Right atrium auricular region (tissue), 2 donors: ENCODE results near the gene FRY. TPM values are rescaled to one million over a fixed set of nuclear protein-coding genes. Genes with fewer than 3 reads are reported as not detected.

ENCODE experiments used
- DNase-seq: peaks from one replicate; pipeline ENCODE4 v3.0.0-alpha.2; 2019; ENCODE audit warnings: low spot score
- H3K27ac ChIP-seq, 2 donors: fragments of 200-600 bp; sonication (generic); 1 replicate in 1 of 2; 2 replicates in 1 of 2; pipeline ENCODE4 v1.5.1; 2016 to 2019
- H3K27me3 ChIP-seq, 2 donors: fragments of 200-600 bp; sonication (generic); one replicate each; pipeline versions ENCODE4 v1.5.1 to v1.6.0; 2017 to 2019
- H3K36me3 ChIP-seq: fragments of 200-600 bp; sonication (generic); one replicate; pipeline ENCODE4 v1.5.1; 2016
- H3K4me1 ChIP-seq, 2 donors: fragments of 200-600 bp; sonication (generic); one replicate each; pipeline versions ENCODE4 v1.5.1 to v1.6.0; 2017 to 2019
- H3K4me3 ChIP-seq, 2 donors: fragments of 200-600 bp; sonication (generic); 1 replicate in 1 of 2; 2 replicates in 1 of 2; pipeline ENCODE4 v1.5.1; 2017 to 2019; ENCODE audit warnings: mild to moderate bottlenecking in 1 of 2, moderate library complexity in 1 of 2
- H3K9me3 ChIP-seq, 2 donors: fragments of 200-600 bp; sonication (generic); one replicate each; pipeline ENCODE4 v1.5.1; 2019
- total RNA-seq, 2 donors: library from RNA; depleted of rRNA; stranded (reverse); fragments of >200 nt; gene quantifications; one replicate each; pipeline ENCODE4 v1.1.0, GENCODE V29; 2016
- TF ChIP-seq, protein P1 (sequence below), 2 donors: fragments of 200-600 bp; sonication (generic); IDR thresholded peaks; one replicate each; pipeline ENCODE4 v1.5.1; 2019; ENCODE audit warnings: antibody characterized with exemption in 2 of 2

Gene FRY
- total RNA-seq, 2 donors from 2014 or later: 94.8 to 183 TPM

DNA sequence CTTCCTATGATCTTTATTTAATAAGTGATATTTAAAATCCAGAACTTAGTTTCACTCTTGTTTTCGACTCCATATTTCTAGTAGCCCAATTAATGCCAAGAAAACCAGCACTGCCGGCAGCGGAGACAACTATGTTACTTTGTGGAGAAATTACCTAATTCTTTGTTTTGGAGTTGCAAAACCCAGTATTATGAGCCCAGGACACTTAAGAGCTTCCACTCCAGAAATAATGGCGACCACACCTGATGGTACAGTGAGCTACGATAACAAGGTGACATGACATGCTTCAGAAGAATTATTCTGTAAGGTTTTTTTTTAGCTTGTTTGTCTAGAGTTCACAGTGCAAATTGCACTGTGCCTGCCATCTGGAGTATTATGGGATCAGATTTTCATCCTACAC, 147.2 kb downstream of the FRY start:
- Histone ChIP-seq H3K4me3 (no peak overlapping the region), H3K36me3 (peaks cover 29% of the 10 kb centered on the region), H3K4me1 (no peaks in the 10 kb centered on the region), H3K9me3 (no peaks in the 10 kb centered on the region), H3K27me3 (no peaks in the 10 kb centered on the region), H3K27ac (no peak overlapping the region)
- no peak for DNase-seq
- TF ChIP-seq, protein P1, sequence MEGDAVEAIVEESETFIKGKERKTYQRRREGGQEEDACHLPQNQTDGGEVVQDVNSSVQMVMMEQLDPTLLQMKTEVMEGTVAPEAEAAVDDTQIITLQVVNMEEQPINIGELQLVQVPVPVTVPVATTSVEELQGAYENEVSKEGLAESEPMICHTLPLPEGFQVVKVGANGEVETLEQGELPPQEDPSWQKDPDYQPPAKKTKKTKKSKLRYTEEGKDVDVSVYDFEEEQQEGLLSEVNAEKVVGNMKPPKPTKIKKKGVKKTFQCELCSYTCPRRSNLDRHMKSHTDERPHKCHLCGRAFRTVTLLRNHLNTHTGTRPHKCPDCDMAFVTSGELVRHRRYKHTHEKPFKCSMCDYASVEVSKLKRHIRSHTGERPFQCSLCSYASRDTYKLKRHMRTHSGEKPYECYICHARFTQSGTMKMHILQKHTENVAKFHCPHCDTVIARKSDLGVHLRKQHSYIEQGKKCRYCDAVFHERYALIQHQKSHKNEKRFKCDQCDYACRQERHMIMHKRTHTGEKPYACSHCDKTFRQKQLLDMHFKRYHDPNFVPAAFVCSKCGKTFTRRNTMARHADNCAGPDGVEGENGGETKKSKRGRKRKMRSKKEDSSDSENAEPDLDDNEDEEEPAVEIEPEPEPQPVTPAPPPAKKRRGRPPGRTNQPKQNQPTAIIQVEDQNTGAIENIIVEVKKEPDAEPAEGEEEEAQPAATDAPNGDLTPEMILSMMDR (IDR thresholded peaks at IDR 0.05): no peak

DNA sequence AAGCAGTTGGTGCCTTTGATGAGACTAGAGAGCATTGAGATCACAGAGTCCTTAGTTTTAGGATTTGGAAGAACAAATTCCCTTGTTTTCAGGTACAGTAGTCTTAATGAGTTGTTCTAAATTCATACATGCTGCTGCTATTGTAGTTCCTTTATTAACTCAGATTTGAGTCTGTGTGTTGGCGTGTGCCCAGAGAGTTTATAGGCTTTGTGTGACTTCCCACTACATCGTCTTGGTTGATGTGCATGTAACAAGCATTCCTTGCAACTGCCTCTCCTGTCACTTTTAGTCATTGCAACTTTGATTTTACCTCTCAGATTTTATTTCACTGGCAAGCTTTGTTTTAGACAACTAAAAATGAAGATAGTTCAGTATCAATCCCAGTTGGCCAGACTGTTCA, 148.1 kb downstream of the FRY start:
- H3K9me3 ChIP-seq: no peaks in the 10 kb centered on the region
- no peak overlapping the region for H3K27ac ChIP-seq
- H3K36me3 ChIP-seq: peaks cover 24% of the 10 kb centered on the region
- H3K4me3 ChIP-seq: no peak overlapping the region
- H3K27me3 ChIP-seq: no peaks in the 10 kb centered on the region
- DNase-seq: no peak
- TF ChIP-seq, protein P1 (IDR thresholded peaks at IDR 0.05): no peak
- no peaks in the 10 kb centered on the region for H3K4me1 ChIP-seq

DNA sequence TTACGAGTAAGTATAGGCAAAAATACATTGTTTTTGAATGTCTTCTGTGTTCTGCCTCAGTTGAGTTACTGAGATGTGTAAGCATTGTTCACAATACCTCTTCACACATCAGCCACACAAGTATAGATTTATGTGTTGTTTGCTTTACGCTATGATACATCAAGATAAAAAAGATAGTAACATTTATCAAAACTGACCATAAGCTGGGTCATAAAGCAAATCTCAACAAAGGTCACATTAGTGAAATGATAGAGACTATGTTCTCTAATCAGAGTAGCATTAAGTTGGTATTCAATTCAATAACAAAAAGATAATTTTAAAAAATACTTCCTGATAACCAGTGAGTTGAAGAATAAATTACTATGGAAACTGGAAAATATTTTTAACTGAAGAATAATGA, 156.1 kb downstream of the FRY start:
- Histone ChIP-seq H3K4me1 (no peaks in the 10 kb centered on the region), H3K36me3 (peaks cover 46% of the 10 kb centered on the region), H3K27me3 (no peaks in the 10 kb centered on the region), H3K9me3 (no peaks in the 10 kb centered on the region), H3K27ac (no peak overlapping the region), H3K4me3 (no peak overlapping the region)
- TF ChIP-seq, protein P1 (IDR thresholded peaks at IDR 0.05): no peak
- no peak for DNase-seq

DNA sequence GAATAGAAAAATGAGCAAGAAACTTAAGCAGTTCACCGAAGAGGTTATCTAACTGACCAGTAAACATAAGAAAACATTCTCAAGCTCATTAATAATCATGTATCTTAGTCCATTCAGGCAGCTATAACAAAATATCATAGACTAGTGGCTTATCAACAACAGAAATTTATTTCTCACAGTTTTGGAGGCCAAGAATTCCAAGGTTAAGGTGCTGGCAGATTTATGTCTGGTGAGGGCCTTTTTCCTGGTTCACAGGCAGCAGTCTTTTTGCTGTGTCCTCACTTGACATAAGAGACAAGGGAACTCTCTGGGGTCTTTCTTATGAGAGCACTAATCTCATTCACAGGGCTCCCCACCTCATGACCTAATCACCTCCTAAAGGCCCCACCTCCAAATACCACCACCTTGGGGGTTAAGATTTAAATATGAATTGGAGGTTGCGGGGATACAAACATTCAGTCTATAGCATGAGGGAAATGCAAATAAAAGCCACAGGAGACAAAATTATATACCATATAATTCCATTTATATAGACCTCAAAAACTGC, 160.0 kb downstream of the FRY start:
- Histone ChIP-seq H3K4me1 (peaks cover 0 to 12% of the 10 kb centered on the region in 2 donors), H3K27me3 (no peaks in the 10 kb centered on the region), H3K4me3 (no peak overlapping the region), H3K27ac (no peak overlapping the region), H3K36me3 (peaks cover 27% of the 10 kb centered on the region), H3K9me3 (no peaks in the 10 kb centered on the region)
- TF ChIP-seq, protein P1 (IDR thresholded peaks at IDR 0.05): no peak
- DNase-seq: no peak

DNA sequence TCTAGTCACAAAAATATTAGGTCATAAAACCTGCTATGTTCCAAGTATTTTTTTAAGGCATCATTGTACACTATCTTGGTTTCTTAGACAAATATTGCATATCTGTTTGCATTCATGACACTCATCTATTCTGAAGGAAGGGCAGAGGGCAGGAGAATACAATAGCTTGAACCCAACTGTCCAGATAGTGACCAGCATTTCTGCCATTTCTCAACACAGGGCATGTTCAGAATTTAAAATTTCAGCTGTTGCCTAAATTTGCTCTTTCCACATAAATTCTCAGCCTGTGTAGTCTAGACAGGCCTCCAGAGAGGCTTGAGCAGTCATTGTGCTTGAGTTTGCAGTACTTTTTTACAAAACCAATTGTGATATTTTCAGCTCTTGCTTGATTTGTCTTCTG, 164.1 kb downstream of the FRY start:
- Histone ChIP-seq H3K9me3 (no peaks in the 10 kb centered on the region), H3K4me3 (no peak overlapping the region), H3K27ac (peak overlapping the region in 1 of 2 donors; percentile 28), H3K36me3 (no peaks in the 10 kb centered on the region), H3K27me3 (no peaks in the 10 kb centered on the region), H3K4me1 (peaks cover 0 to 14% of the 10 kb centered on the region in 2 donors)
- DNase-seq: no peak
- TF ChIP-seq, protein P1 (IDR thresholded peaks at IDR 0.05): no peak

DNA sequence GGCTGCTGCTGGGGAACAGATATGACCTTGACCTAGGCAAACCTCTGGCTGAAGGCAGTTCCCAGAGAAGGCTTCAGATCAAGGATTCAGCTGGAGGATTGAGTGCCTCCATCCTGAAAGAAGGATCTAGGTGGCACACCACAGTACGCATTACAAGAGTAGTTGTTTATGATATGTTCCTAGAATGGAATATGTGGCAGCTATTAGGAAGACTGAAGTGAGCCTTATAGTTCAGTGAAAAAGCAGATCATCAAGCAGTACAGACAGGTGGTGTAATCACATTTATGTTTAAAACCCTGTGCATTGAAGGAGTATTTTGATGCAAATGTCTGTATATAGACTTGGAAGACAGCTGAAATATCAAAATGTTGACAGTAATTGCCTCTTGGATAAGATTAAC, 167.6 kb downstream of the FRY start:
- Histone ChIP-seq H3K9me3 (no peaks in the 10 kb centered on the region), H3K27me3 (no peaks in the 10 kb centered on the region), H3K36me3 (peaks cover 17% of the 10 kb centered on the region), H3K4me1 (peaks cover 0 to 14% of the 10 kb centered on the region in 2 donors), H3K4me3 (no peak overlapping the region), H3K27ac (no peak overlapping the region)
- TF ChIP-seq, protein P1 (IDR thresholded peaks at IDR 0.05): no peak
- DNase-seq: no peak
